HepG2 (cell line): ENCODE results near the gene KCNJ14. TPM values are rescaled to one million over a fixed set of nuclear protein-coding genes. Genes with fewer than 3 reads are reported as not detected.

Experiments used
- ATAC-seq: fragments of 200-7000 bp; cut with Tn5 transposase; 3 replicates; pipeline ENCODE4 v1.9.1; 2020; ENCODE audit warnings: mild to moderate bottlenecking, moderate library complexity
- BruUV-seq: library from RNA; stranded (reverse); fragments of 400-500 nt; replicated peaks from 2 replicates; lab custom pipeline; 2021; lab: Mats Ljungman, UMichigan
- CTCF ChIA-PET: fragments of 300-600 bp; formaldehyde crosslinking; extraction: SDS; loops from one replicate; lab custom pipeline; 2021; ENCODE audit warnings: low total read pairs, inconsistent platforms, low intra/inter-chr PET ratio; lab: Yijun Ruan, JAX
- POLR2A ChIA-PET: fragments of 350-600 bp; sonication (Branson Sonifier 250); formaldehyde crosslinking; loops from one replicate; lab custom pipeline; 2020; ENCODE audit warnings: antibody characterized with exemption, inconsistent platforms; lab: Yijun Ruan, JAX
- DNase-seq: peaks from one replicate; pipeline ENCODE4 v3.0.0-alpha.2; 2015; ENCODE audit warnings: low spot score
- FAIRE-seq: peaks from 3 replicates; lab custom pipeline; 2011; peaks lifted over from hg19 to GRCh38; lab: Jason Lieb, UNC
- H2AFZ ChIP-seq: one replicate; pipeline ENCODE4 v1.6.1; 2011; ENCODE audit warnings: low read length, inconsistent platforms
- H3K27ac ChIP-seq: fragments of 300-600 bp; 3 replicates; pipeline ENCODE4 v1.8.0; 2011; ENCODE audit warnings: mixed run types, mild to moderate bottlenecking, mixed read lengths, low read length, inconsistent platforms; ENCODE audit not compliant: insufficient read depth; ENCODE audit errors: extremely low read length
- H3K27me3 ChIP-seq, 2 experiments: fragments of 200-600 bp in 1 of 2; 2 replicates in 1 of 2; 3 replicates in 1 of 2; pipeline versions ENCODE4 v1.6.0 to v1.8.0; 2011; ENCODE audit warnings: low read length in 2 of 2, mild to moderate bottlenecking in 2 of 2, moderate library complexity in 2 of 2, inconsistent platforms in 1 of 2; ENCODE audit not compliant: insufficient read depth in 2 of 2, control insufficient read depth in 1 of 2
- H3K36me3 ChIP-seq, 2 experiments: fragments of 200-600 bp in 1 of 2; replicated peaks in 1 of 2; 2 replicates in 1 of 2; 3 replicates in 1 of 2; pipeline versions ENCODE4 v1.5.1 to v1.8.0; 2011; ENCODE audit warnings: low read length in 2 of 2, inconsistent platforms in 1 of 2; ENCODE audit not compliant: insufficient read depth in 2 of 2, control insufficient read depth in 1 of 2
- H3K4me1 ChIP-seq: 2 replicates; pipeline ENCODE4 v1.5.1; 2012; ENCODE audit warnings: low read length, inconsistent platforms; ENCODE audit not compliant: insufficient read depth
- H3K4me2 ChIP-seq: 2 replicates; pipeline ENCODE4 v1.6.0; 2011; ENCODE audit warnings: low read depth, low read length, inconsistent platforms
- H3K4me3 ChIP-seq, 3 experiments: fragments of 200-600 bp in 1 of 3; sonication (generic), shearing (Covaris generic) in 1 of 3; replicated peaks in 1 of 3; 2 replicates each; pipeline ENCODE4 v1.5.1; 2011 to 2016; ENCODE audit warnings: low read length in 3 of 3, inconsistent platforms in 2 of 3, low read depth in 2 of 3, mild to moderate bottlenecking in 2 of 3, control low read depth in 1 of 3, mixed read lengths in 1 of 3; ENCODE audit not compliant: insufficient read depth in 1 of 3
- H3K79me2 ChIP-seq: one replicate; pipeline ENCODE4 v1.6.1; 2011; ENCODE audit warnings: low read length, inconsistent platforms; ENCODE audit not compliant: insufficient read depth
- H3K9ac ChIP-seq: 2 replicates; pipeline ENCODE4 v1.6.0; 2011; ENCODE audit warnings: mild to moderate bottlenecking, low read depth, low read length, inconsistent platforms; ENCODE audit not compliant: insufficient read depth
- H3K9me3 ChIP-seq: 2 replicates; pipeline ENCODE4 v1.5.1; 2012; ENCODE audit warnings: mild to moderate bottlenecking, low read length
- H4K20me1 ChIP-seq: 2 replicates; pipeline ENCODE4 v1.6.0; 2011; ENCODE audit warnings: inconsistent platforms, mild to moderate bottlenecking, low read length, moderate library complexity; ENCODE audit not compliant: insufficient read depth
- AGO2 ChIP-seq: fragments of 200-400 bp; formaldehyde crosslinking; optimal IDR thresholded peaks from 2 replicates; pipeline ENCODE3; 2017; ENCODE audit warnings: mild to moderate bottlenecking, low read depth, low read length, moderate library complexity
- ARID2 ChIP-seq: sonication (generic); formaldehyde crosslinking; IDR thresholded peaks from 2 replicates; pipeline ENCODE4 v1.8.1; 2022; ENCODE audit warnings: mild to moderate bottlenecking, missing genetic modification reagents, borderline replicate concordance
- HCFC1 ChIP-seq: fragments of 150-350 bp; IDR thresholded peaks from 2 replicates; pipeline ENCODE4 v1.6.1; 2014; ENCODE audit warnings: low read depth, low read length
- HDAC1 ChIP-seq: sonication (generic); formaldehyde crosslinking; IDR thresholded peaks from 2 replicates; pipeline ENCODE4 v1.5.1; 2020; ENCODE audit warnings: mild to moderate bottlenecking, missing genetic modification reagents
- HMG20B ChIP-seq: conservative IDR thresholded peaks from 2 replicates; pipeline ENCODE4 v1.6.1; 2016; ENCODE audit warnings: missing genetic modification reagents, missing compliant biosample characterization
- KMT2A ChIP-seq: sonication (generic); formaldehyde crosslinking; IDR thresholded peaks from 2 replicates; pipeline ENCODE4 v1.4.0; 2020; ENCODE audit warnings: missing genetic modification reagents
- SIN3B ChIP-seq: fragments of 150-350 bp; IDR thresholded peaks from 2 replicates; pipeline ENCODE4 v1.6.1; 2014; ENCODE audit warnings: low read length
- SOX6 ChIP-seq, 2 experiments: fragments of 450-650 bp in 1 of 2; sonication (generic) in 1 of 2; formaldehyde crosslinking in 1 of 2; IDR thresholded peaks; 2 replicates each; pipeline versions ENCODE4 v1.4.0 to v1.6.1; 2017 to 2020; ENCODE audit warnings: antibody characterized with exemption in 1 of 2, mild to moderate bottlenecking in 1 of 2, missing genetic modification reagents in 1 of 2
- TAF15 ChIP-seq: fragments of 200-400 bp; formaldehyde crosslinking; IDR thresholded peaks from one replicate; pipeline ENCODE4 v1.6.1; 2018; ENCODE audit warnings: mild to moderate bottlenecking, low read depth, low read length; ENCODE audit not compliant: poor library complexity, severe bottlenecking
- THAP9 ChIP-seq: sonication (generic); formaldehyde crosslinking; IDR thresholded peaks from 2 replicates; pipeline ENCODE4; 2020; ENCODE audit warnings: missing genetic modification reagents, mild to moderate bottlenecking, borderline replicate concordance
- TRIM22 ChIP-seq: fragments of 450-650 bp; IDR thresholded peaks from 2 replicates; pipeline ENCODE4 v1.6.1; 2017
- USF2 ChIP-seq, 2 experiments: sonication (generic) in 1 of 2; formaldehyde crosslinking in 1 of 2; IDR thresholded peaks; 2 replicates each; pipeline versions ENCODE4 v1.5.1 to v1.6.1; 2011 to 2020; ENCODE audit warnings: borderline replicate concordance in 1 of 2, low read depth in 1 of 2, low read length in 1 of 2, mild to moderate bottlenecking in 1 of 2, missing genetic modification reagents in 1 of 2, moderate library complexity in 1 of 2
- ZBTB38 ChIP-seq: sonication (generic); formaldehyde crosslinking; IDR thresholded peaks from 2 replicates; pipeline ENCODE4 v1.5.1; 2020; ENCODE audit warnings: mild to moderate bottlenecking, missing genetic modification reagents
- ZNF20 ChIP-seq: sonication (generic); formaldehyde crosslinking; IDR thresholded peaks from 2 replicates; pipeline ENCODE4 v1.4.0; 2020; ENCODE audit warnings: mild to moderate bottlenecking, moderate library complexity, missing genetic modification reagents
- ZNF33B ChIP-seq: sonication (generic); formaldehyde crosslinking; IDR thresholded peaks from 2 replicates; pipeline ENCODE4 v1.5.1; 2020; ENCODE audit warnings: mild to moderate bottlenecking, missing genetic modification reagents
- ZNF740 ChIP-seq: sonication (generic); formaldehyde crosslinking; IDR thresholded peaks from 2 replicates; pipeline ENCODE4 v1.4.0; 2020; ENCODE audit warnings: missing genetic modification reagents
- WGBS: methylation state at CpG from one replicate; pipeline ENCODE4 v1.1.6; 2017; ENCODE audit warnings: low lambda C conversion rate; 5-methylcytosine and 5-hydroxymethylcytosine counted together
- in situ Hi-C: cut with HindIII; loops from 2 replicates; pipeline ENCODE4 v1.10.0; 2017; ENCODE audit warnings: low pct_unique_long_range_greater_than_20kb; ENCODE audit not compliant: extremely low pct_ligation_motif_present
- intact Hi-C: fragments of 100-400 bp; cut with micrococcal nuclease; formaldehyde crosslinking; loops from one replicate; pipeline ENCODE4 v1.10.0; 2022; ENCODE audit not compliant: unreplicated experiment
- polyA plus RNA-seq, 8 experiments: library from polyadenylated mRNA; depleted of rRNA in 3 of 8; stranded (reverse) in 7 of 8; unstranded in 1 of 8; fragments of >200 nt; fragmentation: Illumina TruSeq in 4 of 8; extraction: Trizol in 4 of 8; gene quantifications; 2 replicates each; pipeline versions ENCODE4 v1.2.1 to v1.2.3, GENCODE V29; 2011 to 2016; ENCODE audit warnings: low read depth in 4 of 8, missing spikeins in 1 of 8, mixed read lengths in 1 of 8; ENCODE audit not compliant: insufficient read depth in 1 of 8
- total RNA-seq, 5 experiments: library from RNA; depleted of rRNA; stranded (reverse); fragments of >200 nt; fragmentation: Illumina TruSeq; extraction: Trizol; gene quantifications; 2 replicates each; pipeline ENCODE4 v1.2.3, GENCODE V29; 2016; ENCODE audit warnings: low read depth in 1 of 5

KCNJ14 gene
- total and polyA plus RNA-seq, 2 of the 13 experiments (the other 11 are each of a cell fraction or from before 2014, with no cell fraction given), result 0.20 to 0.51 TPM

- CTCF ChIA-PET, result no interaction called here
- no peaks in the 10 kb centered on the region for H3K36me3 ChIP-seq
- H2AFZ ChIP-seq, result no peak overlapping the region
- no peaks in the 10 kb centered on the region for H3K79me2 ChIP-seq
- peak overlapping the region; percentile 58 to 85 (median 60) for H3K4me3 ChIP-seq
- FAIRE-seq (no peak), DNase-seq (no peak), ATAC-seq (no peak)
- H3K27ac ChIP-seq, result no peak overlapping the region
- no TSS peak for BruUV-seq
- H3K4me1 ChIP-seq, result peaks cover 52% of the 10 kb centered on the region
- H3K27me3 ChIP-seq, result peaks cover 0 to 9% of the 10 kb centered on the region in 2 experiments; a peak in 1 of 5 replicates
- H3K9ac ChIP-seq, result peak overlapping the region; percentile 56
- H4K20me1 ChIP-seq, result no peaks in the 10 kb centered on the region
- POLR2A ChIA-PET, result interaction anchor here (1.1 kb wide), 1 partner anchor 83 kb away, joined by 3 read pairs; no protein-coding TSS in a partner anchor
- 6% methylated on average over 6 of the region's 32 CpGs for WGBS
- in situ Hi-C loops (loop anchor here (5.0 kb wide), 1 partner anchor 86 kb away; no protein-coding TSS in a partner anchor), intact Hi-C loops (no loop called here)
- peak overlapping the region; percentile 97 for H3K4me2 ChIP-seq
- no peaks in the 10 kb centered on the region for H3K9me3 ChIP-seq
- TF ChIP-seq KMT2A (no peak), HMG20B (CRISPR knock-in tag) (no peak), ZBTB38 (CRISPR knock-in tag) (0 out of 2 replicates have a peak, but pooled peaks have one; percentile 2), ZNF20 (CRISPR knock-in tag) (no peak), TRIM22 (no peak), USF2 (IDR thresholded peaks at IDR 0.05; ENCODE audit: low read depth, low read length) (no peak), USF2 (CRISPR knock-in tag; IDR thresholded peaks at IDR 0.05; ENCODE audit: borderline replicate concordance) (no peak), THAP9 (CRISPR knock-in tag) (peak; percentile 17; the same call in 1 of the 2 replicates), TAF15 (no peak), SOX6 (IDR thresholded peaks at IDR 0.05) (no peak), SOX6 (CRISPR knock-in tag; IDR thresholded peaks at IDR 0.05) (no peak), HCFC1 (no peak), AGO2 (no peak), ZNF33B (CRISPR knock-in tag) (0 out of 2 replicates have a peak, but pooled peaks have one; percentile 36), HDAC1 (CRISPR knock-in tag) (peak; percentile 8; the same call in 1 of the 2 replicates), SIN3B (no peak), ARID2 (no peak), ZNF740 (CRISPR knock-in tag) (no peak)
These were observed 45.6 kb downstream of the KCNJ14 start for GRCh38 chr19:48500830-48501493.
